DOHH2 (cell line): Measurements from ENCODE around the gene STAM2.
"Not testable (repeated sequence)": the region's sequence is repeated elsewhere in the genome, so short reads cannot be mapped to it uniquely, and the experiment has no call there.

Experiments
- H3F3A ChIP-seq: fragments of 200-600 bp; sonication (generic), shearing (Covaris generic); 2 replicates; pipeline ENCODE4 v1.6.0; 2016; ENCODE audit warnings: antibody characterized with exemption, mild to moderate bottlenecking; ENCODE audit not compliant: control insufficient read depth, insufficient read depth
- H3K27ac ChIP-seq: fragments of 200-600 bp; sonication (generic); 2 replicates; pipeline ENCODE4 v1.5.1; 2014; ENCODE audit warnings: low read depth, mild to moderate bottlenecking, low read length, moderate library complexity
- H3K27me3 ChIP-seq: fragments of 200-600 bp; sonication (generic); 2 replicates; pipeline ENCODE4 v1.6.1; 2014; ENCODE audit warnings: mild to moderate bottlenecking, low read length, mixed read lengths; ENCODE audit not compliant: control insufficient read depth
- H3K36me3 ChIP-seq: fragments of 200-600 bp; sonication (generic); 2 replicates; pipeline ENCODE4 v1.6.1; 2014; ENCODE audit warnings: mild to moderate bottlenecking, low read length, moderate library complexity, mixed read lengths; ENCODE audit not compliant: control insufficient read depth
- H3K4me1 ChIP-seq: fragments of 200-600 bp; sonication (generic); 2 replicates; pipeline ENCODE4 v1.6.1; 2014; ENCODE audit warnings: mild to moderate bottlenecking, low read length, mixed read lengths; ENCODE audit not compliant: control insufficient read depth
- H3K4me2 ChIP-seq: fragments of 200-600 bp; sonication (generic); 2 replicates; pipeline ENCODE4 v1.6.0; 2014; ENCODE audit warnings: mild to moderate bottlenecking, low read length, moderate library complexity
- H3K4me3 ChIP-seq: fragments of 200-600 bp; sonication (generic); 2 replicates; pipeline ENCODE4 v1.5.1; 2014; ENCODE audit warnings: mild to moderate bottlenecking, low read length, mixed read lengths
- H3K79me2 ChIP-seq: fragments of 200-600 bp; sonication (generic); 2 replicates; pipeline ENCODE4 v1.6.1; 2014; ENCODE audit warnings: mild to moderate bottlenecking, low read length, mixed read lengths; ENCODE audit not compliant: control insufficient read depth
- H3K9me2 ChIP-seq: fragments of 200-600 bp; sonication (generic); replicated peaks from 2 replicates; pipeline ENCODE4 v1.6.1; 2014; ENCODE audit warnings: mild to moderate bottlenecking, low read length, mixed read lengths; ENCODE audit not compliant: control insufficient read depth
- H3K9me3 ChIP-seq: fragments of 200-600 bp; sonication (generic); 2 replicates; pipeline ENCODE4 v1.6.1; 2014; ENCODE audit warnings: antibody characterized with exemption, low read length, mixed read lengths; ENCODE audit not compliant: control insufficient read depth, insufficient read depth
- H4K20me1 ChIP-seq: fragments of 200-600 bp; sonication (generic); 2 replicates; pipeline ENCODE4 v1.6.0; 2014; ENCODE audit warnings: low read depth, mild to moderate bottlenecking, antibody characterized with exemption, low read length, moderate library complexity; ENCODE audit not compliant: control insufficient read depth, insufficient read depth
- EZH2phosphoT487 ChIP-seq: fragments of 200-600 bp; sonication (generic); IDR thresholded peaks from 2 replicates; pipeline ENCODE4 v1.6.1; 2017; ENCODE audit warnings: borderline replicate concordance, mild to moderate bottlenecking, antibody characterized with exemption, low read length, moderate library complexity, mixed read lengths
- TF ChIP-seq, protein P1 (sequence below): fragments of 200-600 bp; sonication (generic); IDR thresholded peaks from one replicate; pipeline ENCODE4 v1.5.1; 2014; ENCODE audit warnings: antibody characterized with exemption, mild to moderate bottlenecking, low read depth, low read length; ENCODE audit not compliant: poor library complexity, severe bottlenecking

The STAM2 gene

DNA sequence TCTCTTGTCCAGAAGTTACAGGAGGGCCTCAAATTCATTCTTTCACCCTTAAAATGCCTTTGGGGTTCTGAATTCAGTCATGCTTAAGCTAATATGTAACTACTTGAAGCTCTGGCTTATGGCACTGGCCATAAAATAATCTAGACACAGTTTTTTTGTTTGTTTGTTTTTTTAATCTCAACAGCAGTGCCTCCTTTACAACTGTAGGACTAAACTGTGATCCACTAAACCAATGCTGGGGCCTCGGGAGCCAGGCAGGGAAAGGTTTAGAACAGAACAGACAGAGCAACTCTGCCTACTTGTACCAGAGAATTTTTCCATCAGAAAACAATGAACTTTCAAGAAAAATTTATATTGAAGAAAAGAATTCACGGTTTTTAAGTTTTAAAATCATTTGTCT lies 1.7 kb downstream of the STAM2 start:
- no peak for TF ChIP-seq EZH2phosphoT487
- H3K4me2 ChIP-seq: peak overlapping the region; percentile 84
- H3K36me3 ChIP-seq: peaks cover 3% of the 10 kb centered on the region; the same call in 1 of the 2 replicates
- no peaks in the 10 kb centered on the region for H3K9me2 ChIP-seq
- H3K27ac ChIP-seq: no peak overlapping the region
- H3K4me3 ChIP-seq: peak overlapping the region; percentile 92
- no peaks in the 10 kb centered on the region for H3F3A ChIP-seq
- H3K27me3 ChIP-seq: no peaks in the 10 kb centered on the region
- peaks cover 24% of the 10 kb centered on the region for H3K4me1 ChIP-seq
- no peaks in the 10 kb centered on the region for H4K20me1 ChIP-seq
- H3K79me2 ChIP-seq: peaks cover 64% of the 10 kb centered on the region
- no peaks in the 10 kb centered on the region for H3K9me3 ChIP-seq

GRCh38 chr2:152172201-152172785 lies 3.3 kb downstream of the STAM2 start:
- H3K4me1 ChIP-seq: peaks cover 25% of the 10 kb centered on the region
- not testable (repeated sequence) for H3K36me3 ChIP-seq, H3K27ac ChIP-seq, H3K9me2 ChIP-seq, H3K27me3 ChIP-seq, H3K9me3 ChIP-seq, H4K20me1 ChIP-seq, H3K4me3 ChIP-seq, H3K4me2 ChIP-seq, H3F3A ChIP-seq
- H3K79me2 ChIP-seq: peaks cover 77% of the 10 kb centered on the region

GRCh38 chr2:152171718-152172117 lies 3.8 kb downstream of the STAM2 start:
- no peaks in the 10 kb centered on the region for H3K9me3 ChIP-seq
- H3F3A ChIP-seq: no peaks in the 10 kb centered on the region
- no peaks in the 10 kb centered on the region for H3K9me2 ChIP-seq
- no peaks in the 10 kb centered on the region for H3K27me3 ChIP-seq
- H4K20me1 ChIP-seq: no peaks in the 10 kb centered on the region
- H3K36me3 ChIP-seq: peaks cover 3% of the 10 kb centered on the region; the same call in 1 of the 2 replicates
- H3K4me2 ChIP-seq: no peak overlapping the region
- no peak for TF ChIP-seq EZH2phosphoT487
- TF ChIP-seq, protein P1, sequence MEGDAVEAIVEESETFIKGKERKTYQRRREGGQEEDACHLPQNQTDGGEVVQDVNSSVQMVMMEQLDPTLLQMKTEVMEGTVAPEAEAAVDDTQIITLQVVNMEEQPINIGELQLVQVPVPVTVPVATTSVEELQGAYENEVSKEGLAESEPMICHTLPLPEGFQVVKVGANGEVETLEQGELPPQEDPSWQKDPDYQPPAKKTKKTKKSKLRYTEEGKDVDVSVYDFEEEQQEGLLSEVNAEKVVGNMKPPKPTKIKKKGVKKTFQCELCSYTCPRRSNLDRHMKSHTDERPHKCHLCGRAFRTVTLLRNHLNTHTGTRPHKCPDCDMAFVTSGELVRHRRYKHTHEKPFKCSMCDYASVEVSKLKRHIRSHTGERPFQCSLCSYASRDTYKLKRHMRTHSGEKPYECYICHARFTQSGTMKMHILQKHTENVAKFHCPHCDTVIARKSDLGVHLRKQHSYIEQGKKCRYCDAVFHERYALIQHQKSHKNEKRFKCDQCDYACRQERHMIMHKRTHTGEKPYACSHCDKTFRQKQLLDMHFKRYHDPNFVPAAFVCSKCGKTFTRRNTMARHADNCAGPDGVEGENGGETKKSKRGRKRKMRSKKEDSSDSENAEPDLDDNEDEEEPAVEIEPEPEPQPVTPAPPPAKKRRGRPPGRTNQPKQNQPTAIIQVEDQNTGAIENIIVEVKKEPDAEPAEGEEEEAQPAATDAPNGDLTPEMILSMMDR: no peak
- H3K27ac ChIP-seq: no peak overlapping the region
- no peak overlapping the region for H3K4me3 ChIP-seq
- H3K79me2 ChIP-seq: peaks cover 82% of the 10 kb centered on the region
- H3K4me1 ChIP-seq: peaks cover 30% of the 10 kb centered on the region

- not testable (repeated sequence) for H3K4me2 ChIP-seq
Measured at GRCh38 chr2:152169158-152169557, 6.4 kb downstream of the STAM2 start.

GRCh38 chr2:152167470-152167869 lies 8.1 kb downstream of the STAM2 start:
- H3K27me3 ChIP-seq, H3K9me2 ChIP-seq, H3K9me3 ChIP-seq, H3K4me2 ChIP-seq, H3K4me3 ChIP-seq, H3K27ac ChIP-seq, H3F3A ChIP-seq, H3K36me3 ChIP-seq, H4K20me1 ChIP-seq: not testable (repeated sequence)
- H3K4me1 ChIP-seq: peaks cover 12% of the 10 kb centered on the region
- H3K79me2 ChIP-seq: peaks cover 93% of the 10 kb centered on the region

More at GRCh38 chr2:152169158-152169557, 6.4 kb downstream of the STAM2 start:
- peaks cover 17% of the 10 kb centered on the region for H3K4me1 ChIP-seq
- H3K27ac ChIP-seq, H3K4me3 ChIP-seq, H3K9me3 ChIP-seq, H3K36me3 ChIP-seq, H4K20me1 ChIP-seq, H3K9me2 ChIP-seq, H3K27me3 ChIP-seq, H3F3A ChIP-seq: not testable (repeated sequence)
- peaks cover 95% of the 10 kb centered on the region for H3K79me2 ChIP-seq
